T47D (cell line): ENCODE measurements around the gene RTN1.

Source experiments
- DNase-seq, 2 experiments: peaks; one replicate each; pipeline versions ENCODE4 v3.0.0 to v3.0.0-alpha.2; 2011 to 2012; ENCODE audit warnings: low read depth in 1 of 2, low spot score in 1 of 2
- JUND ChIP-seq: IDR thresholded peaks from 2 replicates; pipeline ENCODE4 v1.6.1; 2012; ENCODE audit warnings: low read depth
- in situ Hi-C: cut with HindIII; loops from 2 replicates; pipeline ENCODE4 v1.10.0; 2016; ENCODE audit warnings: low sequenced_read_pairs, low pct_unique_long_range_greater_than_20kb

Gene RTN1

DNA sequence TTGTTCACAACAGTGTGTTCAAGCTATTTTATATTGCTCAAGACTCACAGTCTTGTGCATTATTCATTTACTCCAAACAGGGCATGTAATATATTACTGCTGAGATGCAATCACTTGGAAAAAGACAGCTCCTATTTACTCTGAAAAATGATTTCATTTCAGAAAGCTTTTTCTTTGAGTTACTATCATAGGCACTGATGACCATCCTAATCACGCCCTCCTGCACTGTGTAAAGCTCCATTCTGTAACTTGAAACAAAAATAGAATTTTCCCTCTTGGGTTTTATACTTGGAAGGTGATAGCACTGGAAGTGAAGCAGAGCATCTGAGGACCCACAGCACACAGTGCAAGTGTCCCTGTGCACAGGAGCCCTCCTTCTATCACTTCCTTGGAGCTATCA lies 55.6 kb downstream of the RTN1 start:
- no peak for DNase-seq
- in situ Hi-C loops: no loop called here
- TF ChIP-seq JUND: no peak

DNA sequence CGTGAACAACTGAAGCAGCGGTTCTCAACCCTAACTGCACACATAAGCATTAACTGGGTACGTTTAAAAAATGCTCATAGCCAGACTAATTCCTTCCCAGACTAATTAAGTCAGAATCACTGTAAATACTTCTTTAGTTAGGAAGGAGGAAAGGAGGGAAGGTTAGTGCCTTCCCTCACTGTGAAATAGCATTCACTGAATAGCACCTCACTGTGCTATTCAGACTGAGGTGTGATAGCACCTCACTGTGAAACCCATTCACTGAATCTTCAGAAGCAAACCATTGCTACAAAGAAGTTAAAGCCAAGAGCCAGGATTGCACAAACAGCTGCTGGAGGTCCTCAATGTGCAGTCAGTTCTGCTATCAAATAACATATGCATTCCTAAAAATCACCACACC lies 58.8 kb downstream of the RTN1 start:
- TF ChIP-seq JUND: no peak
- DNase-seq: no peak
- in situ Hi-C loops: no loop called here

DNA sequence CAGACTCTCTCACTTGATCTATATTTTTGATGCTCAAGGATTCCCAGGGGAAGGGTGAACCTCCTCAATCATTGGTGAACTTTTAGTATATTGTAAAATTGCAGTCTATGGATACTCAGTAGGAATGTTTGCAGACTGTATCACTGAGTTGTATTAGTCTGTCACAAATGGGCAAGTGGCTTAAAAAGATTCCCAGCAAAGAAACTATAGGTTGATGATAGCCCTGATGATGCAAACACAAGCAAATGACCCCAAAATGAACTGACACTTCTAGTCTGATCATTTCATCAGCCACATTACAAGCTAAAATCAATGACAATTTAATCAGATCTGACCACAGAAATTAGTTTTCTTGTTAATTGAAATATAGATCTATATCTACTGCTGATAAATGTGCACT lies 59.5 kb downstream of the RTN1 start:
- in situ Hi-C loops: no loop called here
- TF ChIP-seq JUND: no peak
- DNase-seq: no peak

DNA sequence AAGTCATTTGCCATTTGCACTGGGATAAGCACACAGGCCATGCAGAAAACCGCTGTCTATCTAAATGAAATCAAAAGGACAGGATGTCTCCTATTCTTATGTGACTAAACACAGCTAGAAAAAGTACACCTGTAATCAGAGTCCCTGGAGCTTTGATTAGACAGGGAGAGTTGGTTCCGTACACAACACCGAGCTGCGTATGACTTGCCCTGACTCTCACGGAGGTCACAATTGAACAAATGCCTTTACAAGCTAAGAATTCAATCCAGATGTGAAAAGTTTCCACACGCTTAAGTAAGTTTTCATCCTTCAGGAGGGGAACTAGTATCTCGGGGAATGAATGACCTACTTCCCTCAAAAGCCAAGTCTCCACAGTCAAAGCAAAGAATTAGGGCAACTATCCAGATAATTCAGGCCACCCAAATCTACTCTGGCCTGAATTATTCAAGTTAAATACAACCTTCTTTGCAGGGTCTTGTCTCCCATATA lies 67.5 kb downstream of the RTN1 start:
- DNase-seq: no peak
- no peak for TF ChIP-seq JUND
- in situ Hi-C loops: no loop called here

DNA sequence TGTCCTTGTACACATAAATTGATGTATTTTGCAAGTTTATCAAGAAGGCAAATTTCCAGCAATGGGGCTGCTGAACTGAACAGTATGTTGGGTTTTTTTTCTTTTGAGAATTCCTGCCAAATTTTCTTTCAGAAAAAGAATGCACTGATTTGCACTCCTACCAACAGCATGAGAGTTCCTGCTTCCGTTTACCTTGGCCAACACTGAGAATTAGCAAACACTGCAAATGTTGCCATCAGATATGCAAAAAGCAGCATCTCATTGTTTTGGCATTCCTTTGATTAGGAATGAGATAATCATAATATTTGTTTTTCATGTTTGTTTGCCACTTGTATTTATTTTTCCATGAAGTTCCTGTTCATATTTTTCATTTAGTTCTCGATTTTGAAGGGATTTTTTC lies 82.4 kb downstream of the RTN1 start:
- DNase-seq: peak; percentile 14 to 84
- peak; percentile 96 for TF ChIP-seq JUND
- in situ Hi-C loops: no loop called here

DNA sequence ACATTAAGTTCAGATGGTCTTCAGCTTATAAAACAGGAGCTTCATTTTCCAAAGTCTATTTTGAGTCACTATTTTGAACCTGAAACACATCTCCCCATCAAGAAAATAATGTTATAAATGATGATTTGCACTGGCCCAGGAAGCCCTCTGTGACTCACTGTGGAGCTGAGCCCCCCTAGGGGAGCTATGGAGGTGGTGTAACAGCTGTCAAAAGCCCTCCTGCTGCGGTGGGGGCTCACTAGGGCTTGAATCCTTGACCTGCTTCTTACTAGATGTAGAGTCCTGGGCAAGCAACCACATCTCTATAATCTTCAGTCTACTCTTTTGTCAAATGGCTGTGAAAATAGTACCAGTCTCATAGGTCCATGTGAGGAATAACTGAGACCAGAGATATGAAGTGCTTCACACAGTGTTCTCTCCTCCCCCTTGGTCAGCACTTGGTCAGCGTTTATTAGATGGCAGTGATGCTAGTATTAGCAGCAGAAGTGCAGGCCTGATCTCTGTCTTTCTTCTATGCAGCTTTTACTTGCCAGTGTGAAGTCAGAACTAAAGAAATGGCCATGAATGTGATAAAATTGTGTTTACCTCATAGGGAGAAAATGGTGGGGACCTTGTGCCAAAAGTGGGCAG lies 83.4 kb downstream of the RTN1 start:
- DNase-seq: no peak
- no peak for TF ChIP-seq JUND
- in situ Hi-C loops: no loop called here

DNA sequence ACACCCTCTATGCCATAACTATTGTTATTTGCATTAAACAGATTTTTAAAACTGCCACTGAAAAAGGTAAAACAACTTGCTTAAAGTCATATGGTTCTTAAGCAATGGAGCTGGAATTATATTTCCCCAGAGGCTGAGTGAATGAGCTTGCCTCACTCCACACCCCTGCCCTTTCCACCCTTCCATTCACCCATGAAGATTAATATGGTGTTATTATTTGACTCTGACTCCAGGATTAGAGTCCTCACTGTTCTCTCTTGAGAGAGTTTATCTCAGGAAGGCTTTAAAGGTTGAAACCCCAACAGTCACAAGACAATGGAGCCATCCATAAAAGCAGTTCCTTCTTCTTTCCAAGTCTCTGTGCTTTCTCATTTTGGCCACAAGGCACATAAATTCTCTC lies 84.9 kb downstream of the RTN1 start:
- no peak for TF ChIP-seq JUND
- in situ Hi-C loops: no loop called here
- DNase-seq: no peak

DNA sequence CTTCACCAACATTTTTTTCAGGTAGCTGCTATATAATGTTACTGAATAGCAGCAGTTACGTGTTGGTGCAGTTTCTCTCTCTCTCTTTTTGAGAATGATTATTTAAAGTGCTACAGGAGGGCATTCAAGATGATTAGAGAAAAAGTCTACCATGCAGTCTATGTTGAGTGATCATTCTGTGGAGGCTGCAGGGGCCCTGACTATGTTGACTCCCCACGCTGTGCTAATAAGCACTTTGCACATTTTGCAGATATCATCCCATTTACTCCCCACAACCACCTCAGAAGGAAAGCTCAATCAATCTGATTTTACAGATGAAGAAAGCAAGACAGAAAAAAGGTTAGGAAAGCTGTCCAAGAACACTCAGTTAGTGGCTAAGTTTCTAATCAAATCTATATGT lies 87.8 kb downstream of the RTN1 start:
- TF ChIP-seq JUND: no peak
- in situ Hi-C loops: no loop called here
- DNase-seq: no peak

DNA sequence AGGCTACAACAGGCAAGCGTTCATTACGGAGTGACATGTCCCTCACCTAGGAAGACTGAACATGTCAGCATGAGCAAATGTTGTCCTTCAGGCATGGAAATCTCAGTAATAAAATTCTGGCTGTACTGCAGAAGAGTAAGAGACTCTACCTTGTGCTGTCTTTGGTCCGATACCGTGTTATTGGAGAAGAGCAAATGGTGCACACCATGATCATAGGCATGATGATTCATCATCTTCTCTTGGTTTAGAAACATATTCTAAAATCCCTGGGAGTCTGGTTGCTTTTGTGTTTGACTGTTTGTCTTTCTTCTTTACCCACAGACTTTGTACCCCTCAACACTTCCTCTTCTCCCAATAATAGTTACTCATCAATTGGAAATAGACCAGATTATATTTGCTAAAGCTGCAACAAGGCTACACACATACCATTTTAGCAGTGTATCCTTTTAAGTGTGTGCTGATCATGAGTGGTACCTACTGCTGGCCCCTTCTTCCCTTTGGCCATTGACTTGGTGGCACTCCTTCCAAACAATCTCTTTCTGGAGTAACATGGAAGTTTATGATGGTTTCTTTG lies 93.5 kb downstream of the RTN1 start:
- in situ Hi-C loops: no loop called here
- DNase-seq: no peak
- no peak for TF ChIP-seq JUND

DNA sequence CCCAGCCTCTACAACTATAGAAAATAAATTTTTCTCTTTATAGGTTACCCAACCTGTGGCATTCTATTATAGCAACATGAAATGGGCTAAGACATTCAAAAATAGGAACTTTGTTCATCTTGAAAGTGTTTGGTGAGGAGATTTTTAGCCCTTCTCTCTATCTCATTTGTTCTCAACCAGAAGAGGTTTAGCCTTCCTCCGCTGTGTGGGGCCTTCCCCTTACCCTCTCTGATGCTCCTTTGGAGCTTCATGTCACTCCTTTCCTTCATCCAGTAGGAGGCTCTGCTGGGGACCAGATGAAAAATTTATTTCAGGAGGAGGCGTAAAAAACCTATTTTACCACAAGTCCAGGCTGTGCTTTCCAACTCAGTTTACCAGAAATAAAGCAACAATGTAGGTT lies 94.1 kb downstream of the RTN1 start:
- no peak for TF ChIP-seq JUND
- DNase-seq: no peak
- in situ Hi-C loops: no loop called here

DNA sequence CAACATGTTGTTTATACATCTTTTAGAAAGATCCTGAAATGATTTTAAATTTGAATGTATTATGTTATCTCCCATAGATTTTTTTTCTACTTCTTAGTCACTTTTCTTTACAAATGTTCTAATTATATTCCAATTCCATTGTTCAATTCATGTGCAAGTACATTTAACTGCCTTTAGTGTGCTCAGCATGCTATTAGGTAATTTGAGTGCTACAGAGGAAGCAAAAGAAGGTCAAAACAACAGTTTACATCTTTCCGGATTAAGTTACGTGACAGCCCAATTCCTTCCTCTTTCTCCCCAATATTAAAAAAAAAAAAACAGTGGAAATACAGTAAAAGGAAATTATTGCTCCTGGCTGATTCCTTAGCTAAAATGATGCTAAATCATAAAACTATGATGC lies 98.3 kb downstream of the RTN1 start:
- in situ Hi-C loops: no loop called here
- DNase-seq: no peak
- TF ChIP-seq JUND: no peak

DNA sequence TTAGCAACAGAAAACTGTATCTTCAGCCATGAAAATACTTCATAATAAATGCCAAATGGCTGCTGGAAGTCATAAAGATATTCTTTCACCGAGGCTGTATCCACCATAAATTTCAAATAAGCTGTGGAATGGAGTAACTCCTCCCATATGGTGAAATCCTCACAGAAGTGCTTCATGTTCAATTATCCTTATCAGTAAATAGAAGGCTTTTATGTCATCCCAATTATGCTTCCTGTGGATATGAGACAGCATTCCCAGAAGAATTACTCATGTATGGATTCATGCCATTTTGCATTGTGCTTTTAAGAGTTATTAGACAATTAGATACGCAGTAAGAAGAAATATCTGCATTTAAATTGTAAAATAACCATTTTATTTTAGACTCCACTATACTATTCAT lies 99.0 kb downstream of the RTN1 start:
- no peak for DNase-seq
- no peak for TF ChIP-seq JUND
- in situ Hi-C loops: no loop called here

DNA sequence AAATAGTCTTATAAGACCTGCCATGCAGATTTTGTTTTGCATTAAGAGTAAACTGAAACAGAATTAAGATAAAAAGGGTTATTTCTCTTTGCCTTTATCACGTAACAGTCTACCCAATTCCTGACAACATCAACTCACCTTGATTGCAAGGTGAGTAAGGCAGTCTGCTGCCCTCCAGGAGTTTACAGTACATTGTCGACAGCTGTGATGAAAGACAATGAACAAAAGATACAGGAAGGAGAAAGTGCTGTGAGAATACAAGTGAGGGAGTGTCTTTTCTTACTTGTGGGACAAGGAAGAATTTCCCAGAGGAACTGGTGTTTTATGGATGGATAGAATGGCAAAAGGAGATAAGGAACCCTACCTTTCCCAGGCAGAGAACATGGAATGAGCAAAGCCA lies 101.0 kb downstream of the RTN1 start:
- no peak for TF ChIP-seq JUND
- in situ Hi-C loops: no loop called here
- DNase-seq: no peak

DNA sequence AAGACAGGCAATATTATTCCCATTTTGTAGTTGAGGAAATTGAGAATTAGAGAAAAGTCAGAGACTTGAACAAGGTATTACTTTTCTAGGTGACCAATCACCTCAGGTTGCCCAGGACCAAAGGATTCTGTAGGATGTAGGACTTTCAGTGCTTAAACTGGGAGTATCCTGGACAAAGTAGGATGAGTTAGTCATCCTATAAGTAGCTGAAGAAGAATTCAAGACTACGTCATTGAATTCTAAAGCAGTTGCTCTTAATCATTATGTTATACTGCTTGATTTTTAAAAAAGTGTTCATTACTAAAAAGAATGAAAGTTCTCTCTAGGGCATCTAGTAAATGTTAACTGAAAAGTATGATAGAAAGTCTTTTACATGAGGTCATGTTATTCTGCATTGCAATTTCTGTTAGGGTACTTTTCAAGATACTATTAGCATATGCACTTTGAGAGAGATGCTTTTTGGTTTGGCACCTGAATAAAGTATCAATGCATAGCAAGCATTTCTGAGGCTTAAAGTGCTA lies 101.7 kb downstream of the RTN1 start:
- no peak for TF ChIP-seq JUND
- in situ Hi-C loops: no loop called here
- no peak for DNase-seq
